Colonic mucosa (tissue), 4 donors: ENCODE data around the gene ASF1A. TPM values are rescaled to one million over a fixed set of nuclear protein-coding genes. Genes with fewer than 3 reads are reported as not detected.

Experiments
- DNase-seq: peaks from one replicate; pipeline ENCODE4 v3.0.0-alpha.2; 2020
- H3K27ac ChIP-seq: fragments of 200-600 bp; one replicate; pipeline ENCODE4 v1.8.0; 2021
- H3K27me3 ChIP-seq: fragments of 200-600 bp; one replicate; pipeline ENCODE4 v1.8.0; 2021
- H3K36me3 ChIP-seq: fragments of 200-600 bp; one replicate; pipeline ENCODE4 v1.8.0; 2021
- H3K4me1 ChIP-seq: fragments of 200-600 bp; one replicate; pipeline ENCODE4 v1.8.0; 2021; ENCODE audit warnings: mild to moderate bottlenecking
- H3K4me3 ChIP-seq: fragments of 200-600 bp; one replicate; pipeline ENCODE4 v1.8.0; 2021
- H3K9ac ChIP-seq, 2 donors: one replicate each; pipeline ENCODE4 v1.7.0; 2013; ENCODE audit warnings: control low read depth in 2 of 2, low read depth in 2 of 2, low read length in 2 of 2
- H3K9me3 ChIP-seq: fragments of 200-600 bp; one replicate; pipeline ENCODE4 v1.8.0; 2021
- CTCF ChIP-seq: fragments of 200-600 bp; IDR thresholded peaks from one replicate; pipeline ENCODE4 v1.8.0; 2022; ENCODE audit warnings: antibody characterized with exemption, mild to moderate bottlenecking
- intact Hi-C: fragments of 100-400 bp; cut with DNase I; formaldehyde crosslinking; loops from one replicate; pipeline ENCODE4 v1.14.1; 2022
- total RNA-seq, 2 donors: library from RNA; stranded (reverse); fragmentation: NEBNext Ultra II Directional in 1 of 2; extraction: Animal tissue kit (Norgen Biotek cat#: 25700) in 1 of 2; gene quantifications; one replicate each; pipeline ENCODE4 v1.2.1, GENCODE V29; 2021
- donor health status: healthy.
- donor health status: DM: no; HTN: no; CAD: no.
- donor health status: DM: no; HTN: no; CAD: no.

Gene ASF1A
- total RNA-seq, 2 donors from 2014 or later: 17.7 to 20.4 TPM

GRCh38 chr6:118881440-118882313, 12.3 kb upstream of the ASF1A start:
- no peaks in the 10 kb centered on the region for H3K36me3 ChIP-seq
- TF ChIP-seq CTCF: no peak
- H3K4me1 ChIP-seq: no peaks in the 10 kb centered on the region
- no peak overlapping the region for H3K27ac ChIP-seq
- DNase-seq: no peak
- no peak overlapping the region for H3K4me3 ChIP-seq
- no peaks in the 10 kb centered on the region for H3K9me3 ChIP-seq
- intact Hi-C loops: no loop called here
- H3K9ac ChIP-seq: no peak overlapping the region
- no peaks in the 10 kb centered on the region for H3K27me3 ChIP-seq

DNA sequence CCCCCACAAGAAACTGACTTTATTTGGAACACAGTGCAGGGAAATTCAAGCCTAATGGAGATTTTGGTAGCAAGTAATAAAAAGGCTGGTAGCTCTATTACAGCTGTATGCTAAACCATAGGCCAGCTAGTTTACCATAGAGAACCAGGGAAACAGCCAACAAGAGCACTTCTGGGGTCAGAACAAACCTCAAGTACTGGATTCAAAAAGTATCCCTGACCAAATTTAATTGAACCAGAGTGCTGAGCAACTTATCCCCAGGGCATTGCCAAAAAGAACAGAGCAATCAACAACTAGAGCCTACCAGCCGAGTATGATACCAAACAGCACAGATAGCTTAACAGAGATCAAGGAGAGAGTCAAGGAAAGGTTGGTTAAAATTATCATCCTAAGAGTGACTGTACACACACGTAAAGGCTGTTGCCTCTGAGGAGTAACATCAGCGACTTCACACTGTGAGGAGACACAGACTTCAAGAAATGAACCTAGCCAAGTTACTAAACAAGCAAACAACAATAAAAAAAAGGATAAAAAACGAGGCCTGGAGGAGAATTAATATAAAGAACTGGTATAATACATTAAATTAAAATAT, 11.5 kb upstream of the ASF1A start:
- no peak for TF ChIP-seq CTCF
- H3K9ac ChIP-seq: no peak overlapping the region
- no peak overlapping the region for H3K4me3 ChIP-seq
- intact Hi-C loops: no loop called here
- no peaks in the 10 kb centered on the region for H3K4me1 ChIP-seq
- H3K36me3 ChIP-seq: no peaks in the 10 kb centered on the region
- no peak overlapping the region for H3K27ac ChIP-seq
- DNase-seq: no peak
- no peaks in the 10 kb centered on the region for H3K9me3 ChIP-seq
- no peaks in the 10 kb centered on the region for H3K27me3 ChIP-seq

GRCh38 chr6:118886641-118887040, 7.3 kb upstream of the ASF1A start:
- no peak for TF ChIP-seq CTCF
- intact Hi-C loops: no loop called here

GRCh38 chr6:118889163-118889562, 4.8 kb upstream of the ASF1A start:
- Histone ChIP-seq H3K27ac (no peak overlapping the region), H3K9ac (no peak overlapping the region), H3K9me3 (no peaks in the 10 kb centered on the region), H3K4me3 (no peak overlapping the region), H3K27me3 (no peaks in the 10 kb centered on the region), H3K4me1 (no peaks in the 10 kb centered on the region), H3K36me3 (no peaks in the 10 kb centered on the region)
- DNase-seq: no peak
- intact Hi-C loops: no loop called here
- no peak for TF ChIP-seq CTCF

More at GRCh38 chr6:118886641-118887040, 7.3 kb upstream of the ASF1A start:
- Histone ChIP-seq H3K4me3 (no peak overlapping the region), H3K9me3 (no peaks in the 10 kb centered on the region), H3K4me1 (no peaks in the 10 kb centered on the region), H3K27me3 (no peaks in the 10 kb centered on the region), H3K36me3 (no peaks in the 10 kb centered on the region), H3K9ac (no peak overlapping the region), H3K27ac (no peak overlapping the region)
- no peak for DNase-seq

DNA sequence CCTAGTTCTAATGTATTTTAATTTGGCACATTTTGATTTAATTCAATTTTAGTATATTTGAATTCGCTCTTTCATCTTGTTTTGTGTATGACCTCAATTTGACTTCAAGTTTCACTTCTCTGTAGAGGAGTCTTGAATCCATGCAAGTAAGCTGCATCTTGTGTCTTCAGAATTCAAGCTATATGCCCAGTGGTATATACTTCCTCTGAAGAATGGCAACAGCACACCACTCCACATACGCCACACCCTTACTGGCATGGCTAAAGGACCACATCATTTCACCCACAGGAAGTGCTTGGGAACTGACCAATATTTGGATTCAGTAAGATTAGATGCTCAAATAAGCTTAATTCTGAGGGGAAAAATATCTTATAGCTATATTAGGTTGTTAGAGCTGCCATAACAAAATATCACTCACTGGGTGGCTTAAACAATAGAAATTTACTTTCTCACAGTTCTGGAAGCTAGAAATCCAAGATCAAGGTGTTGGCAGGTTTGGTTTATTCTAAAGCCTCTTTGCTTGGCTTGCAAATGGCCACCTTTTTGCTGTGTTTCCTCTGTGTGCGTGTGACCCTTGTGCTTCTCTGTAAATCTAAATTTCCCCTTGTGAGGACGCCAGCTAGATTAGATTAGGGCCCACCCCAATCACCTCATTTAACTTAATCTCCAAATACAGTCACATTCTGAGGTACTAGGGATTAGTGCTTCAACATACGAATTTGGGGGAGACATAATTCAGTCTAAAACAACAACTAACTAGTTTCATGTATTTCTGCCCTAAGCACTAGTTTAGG, 2.8 kb upstream of the ASF1A start:
- Histone ChIP-seq H3K27me3 (no peaks in the 10 kb centered on the region), H3K4me1 (no peaks in the 10 kb centered on the region), H3K9ac (no peak overlapping the region), H3K4me3 (no peak overlapping the region), H3K36me3 (no peaks in the 10 kb centered on the region), H3K9me3 (no peaks in the 10 kb centered on the region), H3K27ac (no peak overlapping the region)
- no peak for TF ChIP-seq CTCF
- no peak for DNase-seq
- intact Hi-C loops: no loop called here
